ENCODE results near the gene GABRD.

The GABRD gene

GRCh38 chr1:1971688-1972087, 47.5 kb upstream of the GABRD start:
- Histone ChIP-seq H3K9me3 (ENCODE audit: insufficient read depth, low read length) (no peaks in the 10 kb centered on the region; the same call in 1 of the 2 replicates), H3K4me2 (ENCODE audit: low read length) (no peak overlapping the region), H3K4me3 (ENCODE audit: low read length) (no peak overlapping the region), H4K20me1 (ENCODE audit: insufficient read depth, low read length) (no peaks in the 10 kb centered on the region), H3K36me3 (replicated peaks; ENCODE audit: low read depth, low read length) (no peaks in the 10 kb centered on the region), H3K79me2 (ENCODE audit: low read length) (no peaks in the 10 kb centered on the region), H3K4me1 (ENCODE audit: low read length) (no peaks in the 10 kb centered on the region), H3K9ac (ENCODE audit: low read length) (no peak overlapping the region), H3K27ac (ENCODE audit: low read length) (no peak overlapping the region), H2AFZ (ENCODE audit: low read depth, low read length) (no peak overlapping the region), H3K27me3 (ENCODE audit: low read depth, low read length) (no peaks in the 10 kb centered on the region)
- TF ChIP-seq EZH2phosphoT487 (IDR thresholded peaks at IDR 0.05; ENCODE audit: low read depth) (no peak), CTCF (IDR thresholded peaks at IDR 0.05; ENCODE audit: low read depth, low read length) (no peak)

- TF ChIP-seq EZH2phosphoT487 (IDR thresholded peaks at IDR 0.05; ENCODE audit: low read depth) (no peak), CTCF (IDR thresholded peaks at IDR 0.05; ENCODE audit: low read depth, low read length) (no peak)
- H4K20me1 ChIP-seq (ENCODE audit: insufficient read depth, low read length): no peaks in the 10 kb centered on the region
- no peak overlapping the region for H2AFZ ChIP-seq (ENCODE audit: low read depth, low read length)
- H3K9me3 ChIP-seq (ENCODE audit: insufficient read depth, low read length): no peaks in the 10 kb centered on the region; the same call in 1 of the 2 replicates
- no peak overlapping the region for H3K9ac ChIP-seq (ENCODE audit: low read length)
- no peaks in the 10 kb centered on the region for H3K27me3 ChIP-seq (ENCODE audit: low read depth, low read length)
- no peak overlapping the region for H3K27ac ChIP-seq (ENCODE audit: low read length)
- no peak overlapping the region for H3K4me2 ChIP-seq (ENCODE audit: low read length)
- H3K79me2 ChIP-seq (ENCODE audit: low read length): no peaks in the 10 kb centered on the region
- no peaks in the 10 kb centered on the region for H3K4me1 ChIP-seq (ENCODE audit: low read length)
- H3K4me3 ChIP-seq (ENCODE audit: low read length): no peak overlapping the region
- no peaks in the 10 kb centered on the region for H3K36me3 ChIP-seq (replicated peaks; ENCODE audit: low read depth, low read length)
Measured at GRCh38 chr1:1972976-1973715, 46.0 kb upstream of the GABRD start.

GRCh38 chr1:1973716-1974642, 45.2 kb upstream of the GABRD start:
- Histone ChIP-seq H3K4me2 (ENCODE audit: low read length) (no peak overlapping the region), H3K9me3 (ENCODE audit: insufficient read depth, low read length) (no peaks in the 10 kb centered on the region; the same call in 1 of the 2 replicates), H3K36me3 (replicated peaks; ENCODE audit: low read depth, low read length) (no peaks in the 10 kb centered on the region), H3K4me3 (ENCODE audit: low read length) (no peak overlapping the region), H3K9ac (ENCODE audit: low read length) (no peak overlapping the region), H3K4me1 (ENCODE audit: low read length) (no peaks in the 10 kb centered on the region), H3K79me2 (ENCODE audit: low read length) (no peaks in the 10 kb centered on the region), H3K27me3 (ENCODE audit: low read depth, low read length) (no peaks in the 10 kb centered on the region), H2AFZ (ENCODE audit: low read depth, low read length) (no peak overlapping the region), H3K27ac (ENCODE audit: low read length) (no peak overlapping the region), H4K20me1 (ENCODE audit: insufficient read depth, low read length) (no peaks in the 10 kb centered on the region)
- TF ChIP-seq CTCF (IDR thresholded peaks at IDR 0.05; ENCODE audit: low read depth, low read length) (no peak), EZH2phosphoT487 (IDR thresholded peaks at IDR 0.05; ENCODE audit: low read depth) (no peak)

GRCh38 chr1:1974834-1975233, 44.3 kb upstream of the GABRD start:
- Histone ChIP-seq H3K4me1 (ENCODE audit: low read length) (no peaks in the 10 kb centered on the region), H3K79me2 (ENCODE audit: low read length) (no peaks in the 10 kb centered on the region), H3K36me3 (replicated peaks; ENCODE audit: low read depth, low read length) (no peaks in the 10 kb centered on the region), H3K4me3 (ENCODE audit: low read length) (no peak overlapping the region), H3K9ac (ENCODE audit: low read length) (no peak overlapping the region), H3K4me2 (ENCODE audit: low read length) (no peak overlapping the region), H3K27ac (ENCODE audit: low read length) (no peak overlapping the region), H3K27me3 (ENCODE audit: low read depth, low read length) (no peaks in the 10 kb centered on the region), H2AFZ (ENCODE audit: low read depth, low read length) (no peak overlapping the region), H3K9me3 (ENCODE audit: insufficient read depth, low read length) (no peaks in the 10 kb centered on the region; the same call in 1 of the 2 replicates), H4K20me1 (ENCODE audit: insufficient read depth, low read length) (no peaks in the 10 kb centered on the region)
- TF ChIP-seq CTCF (IDR thresholded peaks at IDR 0.05; ENCODE audit: low read depth, low read length) (no peak), EZH2phosphoT487 (IDR thresholded peaks at IDR 0.05; ENCODE audit: low read depth) (no peak)
